ENCODE measurements around the gene PTPRO.
A peak's percentile ranks its signal among the peaks of the same experiment; 100 is the strongest.

Gene PTPRO

GRCh38 chr12:15589328-15590032, 267.2 kb downstream of the PTPRO start:
- Histone ChIP-seq H3K27ac (ENCODE audit: low read depth, low read length) (no peak overlapping the region), H3K9ac (ENCODE audit: low read depth, low read length) (no peak overlapping the region)

DNA sequence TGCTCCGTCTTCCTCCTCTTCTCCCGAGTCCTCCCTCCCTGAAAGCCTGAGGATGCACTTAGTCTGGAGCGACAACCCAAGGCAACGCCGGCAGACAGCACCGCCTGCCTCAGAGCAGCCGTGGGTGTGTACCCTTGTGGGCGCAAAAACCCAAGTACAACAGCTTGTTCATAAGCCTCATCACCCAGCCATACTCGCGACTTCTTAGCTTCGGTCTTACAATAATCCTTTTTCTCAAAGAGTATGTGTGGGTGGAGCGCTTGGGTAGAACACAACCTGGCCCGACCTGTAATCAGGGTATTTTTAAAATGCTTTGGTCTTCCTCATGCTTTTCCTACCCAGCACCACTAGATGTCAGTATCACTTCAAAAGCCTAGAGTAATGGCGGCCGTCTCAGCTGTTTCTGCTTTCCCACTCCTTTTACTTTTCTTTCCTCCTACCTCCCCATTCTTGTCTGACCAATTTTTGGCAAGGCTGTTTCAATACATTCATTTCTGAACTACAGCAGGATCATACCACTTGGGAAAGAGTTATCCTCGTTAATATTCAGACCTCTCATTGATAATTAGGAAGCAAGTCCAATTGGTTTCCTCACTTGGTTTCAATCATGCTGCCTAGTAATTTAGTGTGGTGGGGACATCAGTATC, 268.0 kb downstream of the PTPRO start:
- peak overlapping the region; percentile 45 for H3K9ac ChIP-seq (ENCODE audit: low read depth, low read length)
- no peaks in the 10 kb centered on the region for H3K27me3 ChIP-seq (ENCODE audit: insufficient read depth, low read length)
- no peaks in the 10 kb centered on the region; the same call in 1 of the 2 replicates for H3K4me1 ChIP-seq (ENCODE audit: insufficient read depth, low read length)
- H3K9me3 ChIP-seq (ENCODE audit: insufficient read depth, low read depth, low read length), result no peaks in the 10 kb centered on the region
- H3K27ac ChIP-seq (ENCODE audit: low read depth, low read length), result no peak overlapping the region
- H3K4me3 ChIP-seq (ENCODE audit: low read length), result peak overlapping the region; percentile 51
- H3K36me3 ChIP-seq (ENCODE audit: insufficient read depth, low read length), result no peaks in the 10 kb centered on the region
- 38% methylated on average over 14 of the region's 16 CpGs for WGBS

More at GRCh38 chr12:15589328-15590032, 267.2 kb downstream of the PTPRO start:
- Histone ChIP-seq H3K9me3 (ENCODE audit: insufficient read depth, low read depth, low read length) (no peaks in the 10 kb centered on the region), H3K4me3 (ENCODE audit: low read length) (no peak overlapping the region), H3K27me3 (ENCODE audit: insufficient read depth, low read length) (no peaks in the 10 kb centered on the region), H3K4me1 (ENCODE audit: insufficient read depth, low read length) (peaks cover 4% of the 10 kb centered on the region; the same call in 1 of the 2 replicates), H3K36me3 (ENCODE audit: insufficient read depth, low read length) (no peaks in the 10 kb centered on the region)
- WGBS, result over 99% methylated on average over 5 of the region's 8 CpGs

DNA sequence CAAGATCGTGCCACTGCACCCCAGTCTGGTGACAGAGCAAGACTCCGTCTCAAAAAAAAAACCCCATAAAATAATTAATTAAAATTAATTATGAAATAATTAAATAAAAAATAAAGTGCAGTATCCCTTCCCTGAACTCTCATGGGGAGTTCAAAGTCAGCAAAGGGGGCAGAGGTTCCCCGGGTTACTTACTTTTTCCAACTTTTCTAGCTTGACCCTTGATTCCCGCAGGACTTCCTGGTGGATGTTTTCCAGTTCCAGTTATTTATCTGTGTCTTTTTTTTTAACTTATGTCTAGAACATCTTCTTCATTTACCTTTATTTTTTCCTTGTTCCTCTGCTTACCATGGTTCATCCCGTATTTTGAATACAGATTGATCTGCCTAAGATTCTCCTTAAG, 269.5 kb downstream of the PTPRO start:
- Histone ChIP-seq H3K9me3 (ENCODE audit: insufficient read depth, low read depth, low read length) (no peaks in the 10 kb centered on the region), H3K4me3 (ENCODE audit: low read length) (no peak overlapping the region), H3K27ac (ENCODE audit: low read depth, low read length) (no peak overlapping the region), H3K36me3 (ENCODE audit: insufficient read depth, low read length) (no peaks in the 10 kb centered on the region), H3K27me3 (ENCODE audit: insufficient read depth, low read length) (no peaks in the 10 kb centered on the region), H3K9ac (ENCODE audit: low read depth, low read length) (no peak overlapping the region), H3K4me1 (ENCODE audit: insufficient read depth, low read length) (no peaks in the 10 kb centered on the region; the same call in 1 of the 2 replicates)
- 83% methylated on average over 4 of the region's 5 CpGs for WGBS

DNA sequence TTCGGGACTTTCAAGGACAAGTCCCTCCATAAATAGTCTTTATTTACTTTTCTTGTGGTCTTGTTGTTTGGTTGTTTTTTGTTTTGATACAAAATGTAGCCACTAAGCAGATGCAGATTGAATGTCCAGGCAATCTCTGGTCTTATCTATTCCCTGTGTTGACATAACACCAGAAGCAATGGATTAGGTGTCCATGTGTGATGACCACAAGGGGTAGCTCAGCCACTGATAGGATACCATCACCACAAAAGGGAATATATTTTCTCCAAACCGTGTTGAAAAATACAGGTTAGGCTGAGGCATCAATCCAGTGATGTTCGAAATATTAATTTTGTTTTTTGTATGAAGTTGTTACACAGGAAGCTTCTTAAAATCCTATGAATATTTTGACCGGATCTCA, 270.6 kb downstream of the PTPRO start:
- no peak overlapping the region for H3K9ac ChIP-seq (ENCODE audit: low read depth, low read length)
- H3K4me1 ChIP-seq (ENCODE audit: insufficient read depth, low read length), result no peaks in the 10 kb centered on the region; the same call in 1 of the 2 replicates
- no peaks in the 10 kb centered on the region for H3K27me3 ChIP-seq (ENCODE audit: insufficient read depth, low read length)
- no peaks in the 10 kb centered on the region for H3K36me3 ChIP-seq (ENCODE audit: insufficient read depth, low read length)
- no peak overlapping the region for H3K4me3 ChIP-seq (ENCODE audit: low read length)
- WGBS, result 86% methylated on average over 2 of the region's 4 CpGs
- H3K27ac ChIP-seq (ENCODE audit: low read depth, low read length), result no peak overlapping the region
- H3K9me3 ChIP-seq (ENCODE audit: insufficient read depth, low read depth, low read length), result no peaks in the 10 kb centered on the region

- H3K27me3 ChIP-seq (ENCODE audit: insufficient read depth, low read length), result no peaks in the 10 kb centered on the region
- no peak overlapping the region for H3K4me3 ChIP-seq (ENCODE audit: low read length)
- no peak overlapping the region for H3K27ac ChIP-seq (ENCODE audit: low read depth, low read length)
- H3K9me3 ChIP-seq (ENCODE audit: insufficient read depth, low read depth, low read length), result no peaks in the 10 kb centered on the region
- 96% methylated on average over 5 of the region's 5 CpGs for WGBS
- H3K36me3 ChIP-seq (ENCODE audit: insufficient read depth, low read length), result no peaks in the 10 kb centered on the region
- no peak overlapping the region for H3K9ac ChIP-seq (ENCODE audit: low read depth, low read length)
- H3K4me1 ChIP-seq (ENCODE audit: insufficient read depth, low read length), result no peaks in the 10 kb centered on the region; the same call in 1 of the 2 replicates
Measured at GRCh38 chr12:15596174-15596573, 273.9 kb downstream of the PTPRO start.

DNA sequence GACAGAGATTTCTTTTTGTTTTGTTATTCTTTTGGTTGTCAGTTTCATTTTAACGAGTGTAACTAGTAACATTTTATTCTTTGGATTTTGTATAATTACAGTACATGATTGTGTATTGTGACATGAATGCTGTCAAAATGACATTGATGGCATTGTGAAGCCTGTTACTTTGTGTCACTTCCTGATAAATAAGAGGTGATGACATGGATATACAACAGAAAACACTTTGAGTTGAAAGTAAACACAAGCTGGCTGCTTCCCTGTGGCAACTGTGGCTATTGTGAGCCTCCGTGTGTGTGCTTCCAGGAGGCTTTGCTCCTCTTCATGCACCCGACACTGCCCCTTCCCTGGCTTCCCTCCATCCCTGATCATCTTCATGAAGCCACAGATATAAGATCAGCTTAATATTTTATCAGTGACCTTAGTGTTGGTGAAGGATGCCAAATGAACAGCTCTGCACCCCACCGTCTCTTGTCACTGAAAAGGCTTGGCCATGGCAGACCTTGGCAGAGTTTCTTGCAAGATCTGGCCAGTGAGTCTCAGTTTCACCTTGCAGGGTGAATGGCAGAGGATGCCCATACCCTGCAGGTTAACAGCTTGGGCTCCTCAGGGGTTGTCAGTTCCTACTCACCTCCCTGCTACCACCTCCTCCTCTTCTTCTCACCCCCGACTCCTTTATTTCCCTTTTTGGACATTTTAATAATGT, 275.0 kb downstream of the PTPRO start:
- H3K4me1 ChIP-seq (ENCODE audit: insufficient read depth, low read length), result no peaks in the 10 kb centered on the region
- no peak overlapping the region for H3K4me3 ChIP-seq (ENCODE audit: low read length)
- H3K9ac ChIP-seq (ENCODE audit: low read depth, low read length), result no peak overlapping the region
- WGBS, result 71% methylated on average over 5 of the region's 5 CpGs
- no peaks in the 10 kb centered on the region for H3K36me3 ChIP-seq (ENCODE audit: insufficient read depth, low read length)
- no peaks in the 10 kb centered on the region for H3K27me3 ChIP-seq (ENCODE audit: insufficient read depth, low read length)
- no peak overlapping the region for H3K27ac ChIP-seq (ENCODE audit: low read depth, low read length)
- H3K9me3 ChIP-seq (ENCODE audit: insufficient read depth, low read depth, low read length), result no peaks in the 10 kb centered on the region

DNA sequence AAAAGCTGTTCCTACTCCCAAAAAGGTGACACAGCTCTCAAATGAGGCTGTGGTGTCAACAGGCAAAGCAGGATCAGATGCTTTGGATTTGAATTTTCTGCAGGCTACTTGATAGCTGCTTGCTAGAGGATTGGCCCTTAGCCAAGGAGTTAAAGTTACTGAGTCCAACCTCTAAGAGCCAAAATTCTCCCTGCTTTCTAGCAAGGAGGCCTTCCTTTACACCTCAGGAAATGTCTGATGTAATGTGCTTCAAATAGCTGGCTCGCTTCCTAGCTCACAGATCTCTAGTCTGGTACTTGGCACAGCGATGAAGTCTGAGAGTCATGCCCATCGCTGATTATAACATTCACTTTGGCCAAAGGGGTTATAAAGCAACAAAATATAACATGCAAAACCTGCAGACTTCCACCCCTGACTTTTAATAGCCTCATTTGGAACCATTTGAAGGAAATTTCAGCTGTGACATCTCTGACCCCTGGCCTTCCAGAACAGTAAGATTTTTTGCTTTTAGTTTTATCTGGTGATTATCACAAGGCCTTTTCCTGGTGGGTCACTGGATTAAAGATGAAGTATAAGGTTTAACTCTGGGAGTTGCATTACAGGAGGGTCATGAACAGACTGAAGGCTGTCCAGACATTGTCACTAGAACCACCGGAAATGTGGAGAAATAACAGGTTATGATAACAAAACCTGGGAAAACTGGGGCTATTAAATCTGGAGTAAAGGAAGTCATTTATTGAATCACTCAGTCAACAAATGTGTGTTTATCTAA, 277.1 kb downstream of the PTPRO start:
- no peaks in the 10 kb centered on the region for H3K36me3 ChIP-seq (ENCODE audit: insufficient read depth, low read length)
- WGBS, result 95% methylated on average over 4 of the region's 4 CpGs
- no peaks in the 10 kb centered on the region for H3K9me3 ChIP-seq (ENCODE audit: insufficient read depth, low read depth, low read length)
- H3K4me3 ChIP-seq (ENCODE audit: low read length), result no peak overlapping the region
- H3K27me3 ChIP-seq (ENCODE audit: insufficient read depth, low read length), result no peaks in the 10 kb centered on the region
- no peaks in the 10 kb centered on the region for H3K4me1 ChIP-seq (ENCODE audit: insufficient read depth, low read length)
- no peak overlapping the region for H3K27ac ChIP-seq (ENCODE audit: low read depth, low read length)
- H3K9ac ChIP-seq (ENCODE audit: low read depth, low read length), result no peak overlapping the region

- Histone ChIP-seq H3K27ac (ENCODE audit: low read depth, low read length) (no peak overlapping the region), H3K4me1 (ENCODE audit: insufficient read depth, low read length) (no peaks in the 10 kb centered on the region), H3K9ac (ENCODE audit: low read depth, low read length) (no peak overlapping the region), H3K4me3 (ENCODE audit: low read length) (no peak overlapping the region), H3K27me3 (ENCODE audit: insufficient read depth, low read length) (no peaks in the 10 kb centered on the region), H3K9me3 (ENCODE audit: insufficient read depth, low read depth, low read length) (no peaks in the 10 kb centered on the region), H3K36me3 (ENCODE audit: insufficient read depth, low read length) (no peaks in the 10 kb centered on the region)
- 94% methylated on average over 5 of the region's 7 CpGs for WGBS
Measured at GRCh38 chr12:15600223-15600935, 278.1 kb downstream of the PTPRO start.

- 100% methylated on average over 1 of the region's 1 CpG for WGBS
- H3K9me3 ChIP-seq (ENCODE audit: insufficient read depth, low read depth, low read length), result no peaks in the 10 kb centered on the region
- no peak overlapping the region for H3K27ac ChIP-seq (ENCODE audit: low read depth, low read length)
- no peaks in the 10 kb centered on the region for H3K27me3 ChIP-seq (ENCODE audit: insufficient read depth, low read length)
- no peaks in the 10 kb centered on the region for H3K36me3 ChIP-seq (ENCODE audit: insufficient read depth, low read length)
- no peak overlapping the region for H3K4me3 ChIP-seq (ENCODE audit: low read length)
- no peak overlapping the region for H3K9ac ChIP-seq (ENCODE audit: low read depth, low read length)
- no peaks in the 10 kb centered on the region for H3K4me1 ChIP-seq (ENCODE audit: insufficient read depth, low read length)
Measured at GRCh38 chr12:15601210-15601800, 279.0 kb downstream of the PTPRO start.

- H3K4me1 ChIP-seq (ENCODE audit: insufficient read depth, low read length), result no peaks in the 10 kb centered on the region
- H3K9ac ChIP-seq (ENCODE audit: low read depth, low read length), result no peak overlapping the region
- no peaks in the 10 kb centered on the region for H3K9me3 ChIP-seq (ENCODE audit: insufficient read depth, low read depth, low read length)
- no peaks in the 10 kb centered on the region for H3K27me3 ChIP-seq (ENCODE audit: insufficient read depth, low read length)
- no peak overlapping the region for H3K4me3 ChIP-seq (ENCODE audit: low read length)
- H3K27ac ChIP-seq (ENCODE audit: low read depth, low read length), result no peak overlapping the region
- no peaks in the 10 kb centered on the region for H3K36me3 ChIP-seq (ENCODE audit: insufficient read depth, low read length)
- 89% methylated on average over 3 of the region's 3 CpGs for WGBS
Measured at GRCh38 chr12:15602051-15602672, 279.9 kb downstream of the PTPRO start.
